Activated CD4-positive, alpha-beta T cell treated with anti-CD3 and anti-CD28 coated beads for 36 hours (primary cell): ENCODE results near the gene FRMD6. TPM values are rescaled to one million over a fixed set of nuclear protein-coding genes. Genes with fewer than 3 reads are reported as not detected.

Source experiments
- ATAC-seq: fragments of 200-7000 bp; cut with Tn5 transposase; one replicate; pipeline ENCODE4 v1.10.0; 2021; ENCODE audit warnings: mild to moderate bottlenecking, moderate library complexity
- CTCF ChIA-PET: fragments of 350-600 bp; sonication (Branson Sonifier 250); formaldehyde crosslinking; loops from one replicate; lab custom pipeline; 2021; ENCODE audit warnings: antibody characterized with exemption; lab: Charles Lee
- POLR2A ChIA-PET: fragments of 350-600 bp; sonication (Branson Sonifier 250); formaldehyde crosslinking; loops from one replicate; lab custom pipeline; 2021; ENCODE audit warnings: antibody characterized with exemption, inconsistent platforms; lab: Charles Lee
- DNase-seq: peaks from one replicate; pipeline ENCODE4 v3.0.0-alpha.2; 2020
- H3K27ac Mint-ChIP-seq: one replicate; pipeline ENCODE4 v1.8.0; 2021; ENCODE audit warnings: mixed read lengths
- H3K27me3 Mint-ChIP-seq: one replicate; pipeline ENCODE4 v1.8.0; 2021; ENCODE audit warnings: mixed read lengths
- H3K36me3 Mint-ChIP-seq: one replicate; pipeline ENCODE4 v1.8.0; 2021; ENCODE audit warnings: low read depth, mixed read lengths
- H3K4me1 Mint-ChIP-seq: one replicate; pipeline ENCODE4 v1.8.0; 2021; ENCODE audit warnings: mixed read lengths
- H3K4me3 Mint-ChIP-seq: one replicate; pipeline ENCODE4 v1.8.0; 2021; ENCODE audit warnings: mild to moderate bottlenecking, moderate library complexity, mixed read lengths
- H3K9me3 Mint-ChIP-seq: one replicate; pipeline ENCODE4 v1.8.0; 2021; ENCODE audit warnings: low read depth, mixed read lengths
- intact Hi-C, 2 experiments: fragments of 100-400 bp; cut with DNase I in 1 of 2; cut with micrococcal nuclease in 1 of 2; formaldehyde crosslinking; loops; one replicate each; pipeline versions ENCODE4 v1.14.2 to v1.15.1; 2022 to 2024; cut with DNase I, micrococcal nuclease
- total RNA-seq, 2 experiments: library from RNA; stranded (reverse); gene quantifications; one replicate each; pipeline ENCODE4 v1.2.3, GENCODE V29; 2021

The FRMD6 gene
- total RNA-seq, 2 experiments from 2014 or later: 7.5 to 8.0 TPM

DNA sequence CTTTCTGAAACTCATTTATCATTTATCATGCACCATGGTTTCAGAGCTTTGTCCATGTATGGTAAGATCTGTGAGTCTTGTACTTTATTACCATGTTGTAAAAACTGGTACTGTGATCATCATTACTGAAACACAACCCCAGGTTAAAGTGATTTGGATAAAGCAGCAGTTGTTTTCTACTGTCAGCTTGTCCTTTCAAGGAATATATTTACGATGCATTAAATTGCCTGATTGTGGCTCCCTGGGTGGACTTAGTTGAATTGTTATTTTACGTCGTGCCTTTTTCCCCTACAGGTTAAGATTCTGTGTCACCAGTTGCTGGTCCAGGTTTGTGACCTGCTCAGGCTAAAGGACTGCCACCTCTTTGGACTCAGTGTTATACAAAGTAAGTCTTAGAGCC, 46.1 kb downstream of the FRMD6 start:
- DNase-seq: no peak

DNA sequence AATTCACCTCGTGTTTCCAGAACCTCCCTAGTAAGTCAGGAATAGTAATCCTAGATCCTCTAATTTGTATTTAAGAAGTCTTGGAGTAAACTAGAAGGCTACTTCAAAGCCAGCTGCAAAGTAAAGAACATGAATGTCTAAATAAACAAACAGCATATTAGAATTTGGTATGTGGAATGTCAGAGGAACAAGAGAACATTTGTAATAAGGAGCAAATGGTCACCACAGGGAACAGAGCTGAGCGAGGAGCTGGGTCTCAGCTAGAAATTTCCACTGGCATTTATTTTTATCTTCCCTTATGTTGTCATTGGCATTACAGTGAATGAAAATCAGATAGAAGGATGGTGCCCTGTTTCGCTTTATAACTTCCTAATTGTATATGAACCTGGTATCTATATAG, 50.2 kb downstream of the FRMD6 start:
- ChIA-PET POLR2A (interaction anchor here (0.8 kb wide), 1 partner anchor 81 kb away, joined by 4 read pairs; no protein-coding TSS in a partner anchor), CTCF (no interaction called here)
- no peak for DNase-seq
- H3K27ac Mint-ChIP-seq: no peak overlapping the region
- no peak for ATAC-seq
- no peaks in the 10 kb centered on the region for H3K27me3 Mint-ChIP-seq
- H3K4me3 Mint-ChIP-seq: no peak overlapping the region
- no peaks in the 10 kb centered on the region for H3K4me1 Mint-ChIP-seq
- H3K36me3 Mint-ChIP-seq: no peaks in the 10 kb centered on the region
- no peaks in the 10 kb centered on the region for H3K9me3 Mint-ChIP-seq
- intact Hi-C loops: no loop called here

More for the DNA sequence above, 46.1 kb downstream of the FRMD6 start:
- Mint-ChIP-seq H3K27me3 (no peaks in the 10 kb centered on the region), H3K27ac (no peak overlapping the region), H3K4me3 (no peak overlapping the region), H3K4me1 (no peaks in the 10 kb centered on the region), H3K9me3 (no peaks in the 10 kb centered on the region), H3K36me3 (no peaks in the 10 kb centered on the region)
- ChIA-PET POLR2A (no interaction called here), CTCF (no interaction called here)
- intact Hi-C loops: no loop called here
- ATAC-seq: no peak

- H3K9me3 Mint-ChIP-seq: no peaks in the 10 kb centered on the region
- H3K4me1 Mint-ChIP-seq: no peaks in the 10 kb centered on the region
- intact Hi-C loops: no loop called here
- no peak overlapping the region for H3K27ac Mint-ChIP-seq
- ChIA-PET CTCF (no interaction called here), POLR2A (no interaction called here)
- ATAC-seq: no peak
- no peaks in the 10 kb centered on the region for H3K36me3 Mint-ChIP-seq
- DNase-seq: no peak
- no peaks in the 10 kb centered on the region for H3K27me3 Mint-ChIP-seq
- H3K4me3 Mint-ChIP-seq: no peak overlapping the region
Observed at GRCh38 chr14:51703787-51704186, 52.1 kb downstream of the FRMD6 start.

- H3K27ac Mint-ChIP-seq: no peak overlapping the region
- no peaks in the 10 kb centered on the region for H3K27me3 Mint-ChIP-seq
- no peak overlapping the region for H3K4me3 Mint-ChIP-seq
- no peaks in the 10 kb centered on the region for H3K9me3 Mint-ChIP-seq
- CTCF ChIA-PET: no interaction called here
- no peak for DNase-seq
- no peak for ATAC-seq
- POLR2A ChIA-PET: no interaction called here
- no peaks in the 10 kb centered on the region for H3K4me1 Mint-ChIP-seq
- intact Hi-C loops: no loop called here
- H3K36me3 Mint-ChIP-seq: no peaks in the 10 kb centered on the region
Observed at GRCh38 chr14:51704545-51704944, 52.8 kb downstream of the FRMD6 start.

DNA sequence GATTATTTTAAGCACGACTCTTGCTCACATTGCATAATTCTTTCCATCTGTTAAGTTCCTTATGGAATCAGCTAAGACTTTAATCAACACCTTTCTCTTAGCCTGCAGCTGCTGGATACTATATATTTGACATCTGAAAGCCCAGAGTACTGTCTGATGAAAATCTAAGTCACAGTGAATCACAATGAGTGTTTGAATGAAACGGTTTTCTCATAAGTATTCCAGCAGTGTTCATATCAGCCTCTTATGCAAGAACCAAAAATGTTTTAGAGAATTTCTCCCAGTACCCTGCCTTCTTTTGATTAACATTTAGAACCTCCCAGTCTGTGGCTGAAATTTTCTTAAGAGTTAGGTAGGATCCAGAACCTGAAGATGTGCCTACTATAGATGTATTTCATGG, 55.6 kb downstream of the FRMD6 start:
- Mint-ChIP-seq H3K27ac (no peak overlapping the region), H3K4me3 (no peak overlapping the region), H3K4me1 (no peaks in the 10 kb centered on the region), H3K27me3 (no peaks in the 10 kb centered on the region), H3K9me3 (no peaks in the 10 kb centered on the region), H3K36me3 (no peaks in the 10 kb centered on the region)
- DNase-seq (no peak), ATAC-seq (no peak)
- ChIA-PET CTCF (interaction anchor here (0.6 to 0.8 kb wide), 2 partner anchors 86 to 273 kb away, joined by 3 read pairs; no protein-coding TSS in a partner anchor), POLR2A (no interaction called here)
- intact Hi-C loops: no loop called here

DNA sequence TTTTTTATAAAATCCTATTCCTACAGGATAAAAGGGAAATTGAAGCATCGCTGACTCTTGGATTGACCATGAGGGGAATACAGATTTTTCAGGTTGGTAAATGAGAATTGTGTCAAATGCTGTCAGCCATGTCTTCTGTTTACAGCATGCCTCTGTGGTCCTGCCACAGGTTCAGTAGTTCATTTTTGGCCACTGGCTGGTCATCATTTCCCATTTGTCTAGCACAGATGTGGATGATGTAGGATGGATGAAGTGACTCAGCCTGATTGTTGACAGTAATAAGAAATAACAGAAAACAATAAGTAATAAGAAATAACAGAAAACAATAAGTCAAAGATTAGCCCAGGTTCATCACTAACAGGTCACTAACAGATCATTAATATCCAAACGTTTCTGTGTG, 59.8 kb downstream of the FRMD6 start:
- H3K27ac Mint-ChIP-seq: no peak overlapping the region
- no peaks in the 10 kb centered on the region for H3K27me3 Mint-ChIP-seq
- no peak for ATAC-seq
- POLR2A ChIA-PET: no interaction called here
- CTCF ChIA-PET: no interaction called here
- no peaks in the 10 kb centered on the region for H3K4me1 Mint-ChIP-seq
- no peak for DNase-seq
- intact Hi-C loops: no loop called here
- H3K4me3 Mint-ChIP-seq: no peak overlapping the region
- H3K9me3 Mint-ChIP-seq: no peaks in the 10 kb centered on the region
- H3K36me3 Mint-ChIP-seq: no peaks in the 10 kb centered on the region

- H3K9me3 Mint-ChIP-seq: no peaks in the 10 kb centered on the region
- CTCF ChIA-PET: interaction anchor here (2.2 kb wide), 1 partner anchor 16 kb away, joined by 7 read pairs; no protein-coding TSS in a partner anchor
- intact Hi-C loops: no loop called here
Observed at GRCh38 chr14:51715250-51715649, 63.5 kb downstream of the FRMD6 start.

DNA sequence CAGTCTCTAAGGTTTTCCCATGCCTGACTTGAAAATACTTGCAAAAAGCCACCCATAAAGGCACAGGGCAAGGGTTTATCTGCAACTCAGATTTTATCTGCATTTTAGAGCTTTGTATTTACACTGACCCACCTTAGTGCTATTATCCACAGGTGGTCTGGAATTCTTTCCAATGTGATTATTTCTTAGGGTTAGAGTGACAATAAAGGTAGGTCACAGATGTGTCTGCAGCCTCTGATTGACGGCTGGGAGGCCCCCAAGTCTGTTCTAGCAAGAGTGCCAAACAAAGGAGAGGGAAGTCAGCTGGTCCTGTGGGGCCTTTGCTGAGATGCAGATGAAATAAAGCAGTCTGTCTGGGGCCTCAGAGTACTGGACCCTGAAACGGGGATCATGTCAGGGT, 64.0 kb downstream of the FRMD6 start:
- no peaks in the 10 kb centered on the region for H3K36me3 Mint-ChIP-seq
- H3K4me1 Mint-ChIP-seq: no peaks in the 10 kb centered on the region
- no peaks in the 10 kb centered on the region for H3K27me3 Mint-ChIP-seq
- ChIA-PET CTCF (no interaction called here), POLR2A (no interaction called here)
- H3K9me3 Mint-ChIP-seq: no peaks in the 10 kb centered on the region
- no peak overlapping the region for H3K27ac Mint-ChIP-seq
- intact Hi-C loops: no loop called here
- DNase-seq: no peak
- ATAC-seq: no peak
- no peak overlapping the region for H3K4me3 Mint-ChIP-seq

More at GRCh38 chr14:51715250-51715649, 63.5 kb downstream of the FRMD6 start:
- Mint-ChIP-seq H3K4me1 (no peaks in the 10 kb centered on the region), H3K27ac (no peak overlapping the region), H3K4me3 (no peak overlapping the region), H3K36me3 (no peaks in the 10 kb centered on the region), H3K27me3 (no peaks in the 10 kb centered on the region)
- ATAC-seq (no peak), DNase-seq (no peak)
- POLR2A ChIA-PET: no interaction called here

DNA sequence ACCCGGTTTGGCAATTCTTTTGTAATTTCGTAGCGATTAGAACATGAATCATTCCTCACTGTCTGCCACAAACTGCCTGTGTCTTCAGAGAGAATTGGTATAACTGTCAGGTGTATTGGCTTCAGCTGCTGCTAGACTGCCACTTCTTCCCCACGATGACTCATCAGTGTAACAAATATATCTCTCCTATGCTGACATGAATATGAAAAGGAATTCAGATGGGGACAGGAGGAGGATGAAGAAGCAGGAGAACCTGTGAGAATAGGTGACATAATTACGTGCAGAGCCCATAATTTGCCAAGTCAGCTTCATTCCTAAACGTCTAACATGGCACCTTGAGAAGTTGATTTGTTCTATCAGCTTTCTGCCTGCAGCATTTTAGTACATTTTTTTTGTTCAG, 64.9 kb downstream of the FRMD6 start:
- ChIA-PET POLR2A (no interaction called here), CTCF (no interaction called here)
- no peak for ATAC-seq
- Mint-ChIP-seq H3K4me3 (no peak overlapping the region), H3K27me3 (no peaks in the 10 kb centered on the region), H3K9me3 (no peaks in the 10 kb centered on the region), H3K36me3 (no peaks in the 10 kb centered on the region), H3K27ac (no peak overlapping the region), H3K4me1 (no peaks in the 10 kb centered on the region)
- intact Hi-C loops: no loop called here
- no peak for DNase-seq

DNA sequence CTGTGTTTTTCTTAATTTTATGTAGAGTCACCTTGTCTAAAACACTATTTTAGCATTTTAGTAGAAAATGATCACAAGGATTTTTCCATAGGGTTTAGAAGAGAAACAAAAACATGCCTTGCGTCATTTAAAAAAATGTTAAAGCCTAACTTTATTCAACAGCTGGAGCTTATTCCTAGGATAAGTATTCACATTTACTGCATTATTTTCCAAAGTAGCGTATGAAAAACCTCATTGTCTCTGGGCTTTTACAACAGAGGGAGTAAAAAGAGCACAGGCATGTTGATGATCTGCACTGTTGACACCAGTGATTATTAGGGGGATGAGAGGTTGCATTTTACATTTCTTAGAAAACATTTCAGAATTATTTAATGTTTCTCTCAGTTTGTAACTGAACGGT, 66.1 kb downstream of the FRMD6 start:
- Mint-ChIP-seq H3K36me3 (no peaks in the 10 kb centered on the region), H3K27me3 (no peaks in the 10 kb centered on the region), H3K4me1 (no peaks in the 10 kb centered on the region), H3K9me3 (no peaks in the 10 kb centered on the region), H3K4me3 (no peak overlapping the region), H3K27ac (no peak overlapping the region)
- DNase-seq (no peak), ATAC-seq (no peak)
- ChIA-PET POLR2A (interaction anchor here (0.6 kb wide), 1 partner anchor 273 kb away, joined by 11 read pairs; no protein-coding TSS in a partner anchor), CTCF (interaction anchor here (0.6 kb wide), 1 partner anchor 352 kb away, joined by 3 read pairs; no protein-coding TSS in a partner anchor)
- intact Hi-C loops: no loop called here

- Mint-ChIP-seq H3K4me1 (no peaks in the 10 kb centered on the region), H3K27ac (no peak overlapping the region), H3K27me3 (no peaks in the 10 kb centered on the region), H3K4me3 (no peak overlapping the region), H3K36me3 (no peaks in the 10 kb centered on the region), H3K9me3 (no peaks in the 10 kb centered on the region)
- DNase-seq: no peak
- intact Hi-C loops: no loop called here
- ChIA-PET CTCF (interaction anchor here (0.5 to 1.1 kb wide), 2 partner anchors 10 to 1365 kb away, joined by 3 read pairs; no protein-coding TSS in a partner anchor), POLR2A (no interaction called here)
- ATAC-seq: no peak
Observed at GRCh38 chr14:51719955-51720354, 68.2 kb downstream of the FRMD6 start.

DNA sequence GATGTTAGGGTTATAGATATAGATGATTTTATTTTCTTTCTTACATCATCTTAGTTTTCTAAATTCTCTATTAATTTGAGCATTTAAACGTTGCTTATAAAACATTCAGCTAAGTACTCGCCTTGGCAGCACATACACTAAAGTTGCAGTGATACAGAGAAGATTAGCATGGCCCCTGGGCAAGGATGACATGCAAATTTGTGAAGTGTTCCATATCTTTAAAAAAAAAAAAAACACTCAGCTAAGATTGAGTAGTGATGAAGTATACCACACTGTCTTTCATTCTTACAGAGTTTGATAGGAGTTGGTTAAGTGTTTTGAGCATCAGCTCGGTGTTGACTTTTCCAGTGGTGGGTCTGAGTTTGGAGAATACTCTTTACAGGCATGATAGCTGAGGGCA, 72.3 kb downstream of the FRMD6 start:
- Mint-ChIP-seq H3K4me1 (no peaks in the 10 kb centered on the region), H3K9me3 (no peaks in the 10 kb centered on the region), H3K36me3 (no peaks in the 10 kb centered on the region), H3K4me3 (no peak overlapping the region), H3K27me3 (no peaks in the 10 kb centered on the region), H3K27ac (no peak overlapping the region)
- DNase-seq (no peak), ATAC-seq (no peak)
- CTCF ChIA-PET: no interaction called here
- intact Hi-C loops: no loop called here
- POLR2A ChIA-PET: no interaction called here
